Activated CD4-positive, alpha-beta T cell treated with anti-CD3 and anti-CD28 coated beads, Interleukin-2, amount 10 ng/mL, durations not matched to agents 7 days and 5 days (primary cell): ENCODE measurements around the gene INTS2. TPM values are rescaled to one million over a fixed set of nuclear protein-coding genes. Genes with fewer than 3 reads are reported as not detected.

Experiments used
- CTCF ChIA-PET: fragments of 350-600 bp; sonication (Branson Sonifier 250); formaldehyde crosslinking; loops from one replicate; lab custom pipeline; 2021; ENCODE audit warnings: antibody characterized with exemption; lab: Charles Lee
- POLR2A ChIA-PET: fragments of 350-600 bp; sonication (Branson Sonifier 250); formaldehyde crosslinking; loops from one replicate; lab custom pipeline; 2021; ENCODE audit warnings: antibody characterized with exemption; lab: Charles Lee
- DNase-seq: peaks from one replicate; pipeline ENCODE4 v3.0.0-alpha.2; 2020
- H3K27ac Mint-ChIP-seq: one replicate; pipeline ENCODE4 v1.8.0; 2021; ENCODE audit warnings: mild to moderate bottlenecking, moderate library complexity, mixed read lengths
- H3K27me3 Mint-ChIP-seq: one replicate; pipeline ENCODE4 v1.8.0; 2021; ENCODE audit warnings: mixed read lengths
- H3K36me3 Mint-ChIP-seq: one replicate; pipeline ENCODE4 v1.8.0; 2021; ENCODE audit warnings: low read depth, mixed read lengths
- H3K4me1 Mint-ChIP-seq: one replicate; pipeline ENCODE4 v1.8.0; 2021; ENCODE audit warnings: mixed read lengths
- H3K4me3 Mint-ChIP-seq: one replicate; pipeline ENCODE4 v1.8.0; 2021; ENCODE audit warnings: mild to moderate bottlenecking, moderate library complexity, mixed read lengths
- H3K9me3 Mint-ChIP-seq: one replicate; pipeline ENCODE4 v1.8.0; 2021; ENCODE audit warnings: mixed read lengths
- total RNA-seq, 2 experiments: library from RNA; stranded (reverse); gene quantifications; one replicate each; pipeline ENCODE4 v1.2.3, GENCODE V29; 2021

Gene INTS2, protein sequence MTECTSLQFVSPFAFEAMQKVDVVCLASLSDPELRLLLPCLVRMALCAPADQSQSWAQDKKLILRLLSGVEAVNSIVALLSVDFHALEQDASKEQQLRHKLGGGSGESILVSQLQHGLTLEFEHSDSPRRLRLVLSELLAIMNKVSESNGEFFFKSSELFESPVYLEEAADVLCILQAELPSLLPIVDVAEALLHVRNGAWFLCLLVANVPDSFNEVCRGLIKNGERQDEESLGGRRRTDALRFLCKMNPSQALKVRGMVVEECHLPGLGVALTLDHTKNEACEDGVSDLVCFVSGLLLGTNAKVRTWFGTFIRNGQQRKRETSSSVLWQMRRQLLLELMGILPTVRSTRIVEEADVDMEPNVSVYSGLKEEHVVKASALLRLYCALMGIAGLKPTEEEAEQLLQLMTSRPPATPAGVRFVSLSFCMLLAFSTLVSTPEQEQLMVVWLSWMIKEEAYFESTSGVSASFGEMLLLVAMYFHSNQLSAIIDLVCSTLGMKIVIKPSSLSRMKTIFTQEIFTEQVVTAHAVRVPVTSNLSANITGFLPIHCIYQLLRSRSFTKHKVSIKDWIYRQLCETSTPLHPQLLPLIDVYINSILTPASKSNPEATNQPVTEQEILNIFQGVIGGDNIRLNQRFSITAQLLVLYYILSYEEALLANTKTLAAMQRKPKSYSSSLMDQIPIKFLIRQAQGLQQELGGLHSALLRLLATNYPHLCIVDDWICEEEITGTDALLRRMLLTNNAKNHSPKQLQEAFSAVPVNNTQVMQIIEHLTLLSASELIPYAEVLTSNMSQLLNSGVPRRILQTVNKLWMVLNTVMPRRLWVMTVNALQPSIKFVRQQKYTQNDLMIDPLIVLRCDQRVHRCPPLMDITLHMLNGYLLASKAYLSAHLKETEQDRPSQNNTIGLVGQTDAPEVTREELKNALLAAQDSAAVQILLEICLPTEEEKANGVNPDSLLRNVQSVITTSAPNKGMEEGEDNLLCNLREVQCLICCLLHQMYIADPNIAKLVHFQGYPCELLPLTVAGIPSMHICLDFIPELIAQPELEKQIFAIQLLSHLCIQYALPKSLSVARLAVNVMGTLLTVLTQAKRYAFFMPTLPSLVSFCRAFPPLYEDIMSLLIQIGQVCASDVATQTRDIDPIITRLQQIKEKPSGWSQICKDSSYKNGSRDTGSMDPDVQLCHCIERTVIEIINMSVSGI
- 10 to 100 TPM; 22.7 to 24.1 TPM for total RNA-seq

DNA sequence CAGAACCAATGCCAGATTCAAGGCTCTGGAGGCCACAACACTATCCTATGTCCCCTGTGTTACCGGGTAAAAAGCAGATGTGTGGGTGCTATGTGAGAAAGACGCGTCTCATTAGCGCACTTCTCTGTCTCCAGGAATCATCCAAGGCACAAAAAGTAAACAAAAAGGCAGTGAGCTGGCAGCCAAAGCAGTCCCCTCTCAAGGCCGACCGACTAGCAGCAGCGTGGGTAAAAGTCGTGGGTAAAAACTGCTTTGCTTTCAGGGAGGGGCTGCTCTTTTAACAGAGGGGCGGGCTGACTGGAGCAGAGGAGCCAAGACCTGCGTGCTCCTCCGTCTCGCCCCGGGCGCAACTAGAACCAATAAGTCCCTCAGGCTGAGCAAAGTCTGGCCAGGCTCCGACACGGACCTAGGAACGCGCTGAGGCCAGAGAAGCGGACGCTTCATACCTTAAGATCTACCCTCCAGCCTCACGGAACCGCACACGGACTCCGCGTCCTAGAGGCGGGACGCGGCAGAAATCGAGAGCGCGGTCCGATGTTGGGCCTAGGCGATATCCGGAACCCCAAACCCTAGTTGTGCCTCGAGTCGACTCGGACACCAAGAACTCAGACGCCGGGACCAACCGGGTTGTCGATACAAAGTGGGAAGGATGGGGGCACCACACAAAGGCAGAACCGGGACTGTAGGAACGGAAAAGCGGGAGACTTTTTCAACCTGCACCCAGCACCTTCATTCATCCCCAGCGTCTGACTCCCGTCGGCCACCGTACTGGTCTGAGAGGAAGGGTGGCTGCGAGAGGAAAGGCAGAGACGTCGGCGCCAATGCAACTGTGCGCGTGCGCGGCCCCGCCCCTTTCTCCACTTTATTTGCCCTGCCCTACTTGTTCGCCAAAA is at the start of gene INTS2:
Gene INTS2, minus strand, starts transcription at position 775 of the 893 bp plus-strand sequence. CDS start 1,338 bp downstream, outside the sequence.
- H3K4me1 Mint-ChIP-seq, result peaks cover 19% of the 10 kb centered on the region
- H3K36me3 Mint-ChIP-seq, result peaks cover 14% of the 10 kb centered on the region
- peak; percentile 96 for DNase-seq
- peak within 1 kb of the TSS; percentile 83 for H3K4me3 Mint-ChIP-seq
- POLR2A ChIA-PET, result no interaction called here
- CTCF ChIA-PET, result no interaction called here
- peak within 1 kb of the TSS; percentile 89 for H3K27ac Mint-ChIP-seq
- no peaks in the 10 kb centered on the region for H3K9me3 Mint-ChIP-seq
- H3K27me3 Mint-ChIP-seq, result peaks cover 3% of the 10 kb centered on the region

DNA sequence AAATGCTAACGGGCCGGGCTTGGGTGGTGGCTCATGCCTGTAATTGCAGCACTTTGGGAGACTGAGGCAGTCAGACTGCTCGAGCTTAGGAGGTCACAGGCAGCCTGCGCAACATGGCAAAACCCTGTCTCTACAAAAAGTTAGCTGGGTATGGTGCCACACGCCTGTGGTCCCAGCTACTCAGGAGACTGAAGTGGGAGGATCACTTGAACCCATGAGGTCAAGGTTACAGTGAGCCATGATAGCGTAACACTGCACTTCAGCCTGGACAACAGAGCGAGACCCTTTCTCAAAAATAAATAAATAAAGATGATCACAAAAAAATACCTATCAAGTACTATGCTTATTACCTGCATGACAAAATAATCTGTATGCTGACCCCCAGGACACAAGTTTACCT is 46.3 kb upstream of the INTS2 start:
- ChIA-PET POLR2A (no interaction called here), CTCF (interaction anchor here (1.4 kb wide), 1 partner anchor 30 kb away, joined by 3 read pairs; no protein-coding TSS in a partner anchor)
- Mint-ChIP-seq H3K27me3 (no peaks in the 10 kb centered on the region), H3K4me1 (peaks cover 4% of the 10 kb centered on the region), H3K4me3 (no peak overlapping the region), H3K9me3 (no peaks in the 10 kb centered on the region), H3K36me3 (peaks cover 39% of the 10 kb centered on the region), H3K27ac (no peak overlapping the region)
- no peak for DNase-seq

DNA sequence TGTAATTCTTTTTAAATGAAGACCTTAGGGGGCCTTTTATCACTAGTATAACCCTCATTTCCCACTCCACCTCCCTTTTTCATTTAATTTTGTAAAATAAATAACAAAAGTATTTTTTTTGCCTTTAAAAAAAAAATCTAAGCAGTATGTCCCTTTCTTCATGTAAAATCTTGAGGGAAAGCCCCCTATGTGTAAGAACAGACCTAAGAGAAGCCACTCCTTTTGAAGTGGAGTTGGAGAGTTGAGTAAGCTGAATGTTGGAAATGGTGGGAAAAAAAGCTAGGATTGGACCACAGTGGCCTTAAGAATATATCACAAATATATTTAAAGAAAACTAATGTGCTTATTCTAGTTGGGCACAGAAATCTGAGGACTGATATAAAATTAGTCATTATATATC is 44.5 kb upstream of the INTS2 start:
- Mint-ChIP-seq H3K4me1 (peaks cover 4% of the 10 kb centered on the region), H3K27me3 (no peaks in the 10 kb centered on the region), H3K9me3 (no peaks in the 10 kb centered on the region), H3K4me3 (no peak overlapping the region), H3K27ac (no peak overlapping the region), H3K36me3 (peaks cover 35% of the 10 kb centered on the region)
- no peak for DNase-seq
- ChIA-PET POLR2A (no interaction called here), CTCF (no interaction called here)

DNA sequence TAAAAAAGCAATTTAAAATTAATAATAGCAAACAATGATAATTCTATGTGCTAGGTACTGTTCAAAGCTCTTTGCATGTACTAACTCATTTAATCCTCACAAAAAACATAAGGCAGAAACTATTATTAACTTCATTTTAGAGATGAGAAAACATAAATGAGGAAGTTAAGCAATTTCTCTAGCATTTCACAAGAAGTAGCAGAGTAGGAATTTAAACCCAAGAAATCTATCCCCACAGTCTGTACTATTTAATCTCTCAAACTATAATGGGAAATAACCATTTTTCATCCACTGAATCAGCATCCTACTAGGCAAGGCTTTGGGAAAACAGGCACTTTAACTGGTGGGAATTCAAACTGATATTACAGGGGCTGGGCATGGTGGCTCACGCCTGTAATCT is 42.2 kb upstream of the INTS2 start:
- no peak overlapping the region for H3K27ac Mint-ChIP-seq
- H3K27me3 Mint-ChIP-seq, result no peaks in the 10 kb centered on the region
- H3K4me1 Mint-ChIP-seq, result peaks cover 1% of the 10 kb centered on the region
- CTCF ChIA-PET, result interaction anchor here (1.6 kb wide), 1 partner anchor 11 kb away, joined by 3 read pairs; no protein-coding TSS in a partner anchor
- no peak overlapping the region for H3K4me3 Mint-ChIP-seq
- no peak for DNase-seq
- peaks cover 36% of the 10 kb centered on the region for H3K36me3 Mint-ChIP-seq
- H3K9me3 Mint-ChIP-seq, result no peaks in the 10 kb centered on the region
- POLR2A ChIA-PET, result interaction anchor here (1.0 kb wide), 1 partner anchor 24 kb away, joined by 4 read pairs; no protein-coding TSS in a partner anchor

DNA sequence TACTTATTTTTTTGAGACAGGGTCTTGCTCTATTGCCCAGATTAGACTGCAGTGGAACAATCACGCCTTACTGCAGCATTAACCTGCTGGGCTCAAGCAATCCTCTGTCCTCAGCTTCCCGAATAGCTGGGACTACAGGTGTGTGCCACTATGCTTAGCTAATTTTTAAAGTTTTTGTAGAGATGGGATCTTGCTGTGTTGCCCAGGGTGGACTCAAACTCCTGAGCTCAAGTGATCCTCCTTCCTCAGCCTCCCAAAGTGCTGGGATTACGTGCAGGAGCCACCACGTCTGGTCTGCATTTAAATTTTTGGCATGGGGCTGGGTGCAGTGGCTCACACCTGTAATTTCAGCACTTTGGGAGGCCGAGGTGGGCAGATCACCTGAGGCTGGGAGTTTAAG is 41.0 kb upstream of the INTS2 start:
- ChIA-PET CTCF (interaction anchor here (0.6 kb wide), 1 partner anchor 1883 kb away, joined by 3 read pairs; no protein-coding TSS in a partner anchor), POLR2A (no interaction called here)
- no peak overlapping the region for H3K27ac Mint-ChIP-seq
- no peaks in the 10 kb centered on the region for H3K27me3 Mint-ChIP-seq
- H3K9me3 Mint-ChIP-seq, result no peaks in the 10 kb centered on the region
- H3K4me3 Mint-ChIP-seq, result no peak overlapping the region
- H3K4me1 Mint-ChIP-seq, result no peaks in the 10 kb centered on the region
- DNase-seq, result no peak
- H3K36me3 Mint-ChIP-seq, result peaks cover 35% of the 10 kb centered on the region

DNA sequence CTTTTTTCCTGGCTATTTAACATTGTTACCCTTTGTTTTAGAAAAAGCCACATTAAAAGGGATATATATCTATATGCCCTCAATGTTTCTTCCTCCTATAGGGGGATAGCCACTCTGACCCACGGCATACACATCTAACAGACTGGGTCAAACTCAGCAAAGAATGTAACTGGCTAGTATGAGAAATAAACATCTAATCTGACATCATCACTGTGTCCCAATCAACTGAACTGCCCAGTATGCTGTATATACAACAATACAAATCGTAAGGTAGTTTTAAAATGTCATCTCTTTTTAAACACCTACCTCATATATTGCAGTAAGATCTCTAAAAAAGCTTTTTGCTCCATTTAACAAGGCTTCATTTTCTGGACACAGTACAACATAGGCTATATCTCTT is 39.9 kb upstream of the INTS2 start:
- POLR2A ChIA-PET, result no interaction called here
- no peak for DNase-seq
- Mint-ChIP-seq H3K4me1 (no peaks in the 10 kb centered on the region), H3K27ac (no peak overlapping the region), H3K4me3 (no peak overlapping the region), H3K27me3 (no peaks in the 10 kb centered on the region), H3K36me3 (peaks cover 40% of the 10 kb centered on the region), H3K9me3 (no peaks in the 10 kb centered on the region)
- CTCF ChIA-PET, result interaction anchor here (0.7 kb wide), 1 partner anchor 78 kb away, joined by 3 read pairs; no protein-coding TSS in a partner anchor

DNA sequence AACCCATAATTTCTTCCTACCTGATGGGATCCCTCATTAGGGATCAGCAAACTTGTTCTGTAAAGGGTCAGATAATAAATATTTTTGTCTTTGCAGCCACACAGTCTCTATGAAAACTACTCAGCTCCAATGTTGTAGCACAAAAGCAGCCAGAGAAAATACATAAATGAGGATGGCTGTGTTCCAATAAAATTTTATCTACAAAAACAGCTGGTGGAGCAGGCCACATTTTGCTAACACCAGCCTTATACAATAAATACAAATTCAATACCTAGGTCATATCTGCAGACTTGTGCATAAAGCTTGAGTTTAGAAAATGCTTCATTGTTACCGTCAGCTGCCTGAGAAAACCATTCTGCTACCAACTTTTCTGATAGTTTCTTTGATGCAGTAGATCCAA is 38.4 kb upstream of the INTS2 start:
- Mint-ChIP-seq H3K4me1 (no peaks in the 10 kb centered on the region), H3K9me3 (no peaks in the 10 kb centered on the region), H3K27me3 (no peaks in the 10 kb centered on the region), H3K4me3 (no peak overlapping the region), H3K36me3 (peaks cover 39% of the 10 kb centered on the region), H3K27ac (no peak overlapping the region)
- ChIA-PET POLR2A (no interaction called here), CTCF (interaction anchor here (1.3 to 1.6 kb wide), 3 partner anchors 10 to 68 kb away, joined by 3 read pairs; no protein-coding TSS in a partner anchor)
- no peak for DNase-seq

DNA sequence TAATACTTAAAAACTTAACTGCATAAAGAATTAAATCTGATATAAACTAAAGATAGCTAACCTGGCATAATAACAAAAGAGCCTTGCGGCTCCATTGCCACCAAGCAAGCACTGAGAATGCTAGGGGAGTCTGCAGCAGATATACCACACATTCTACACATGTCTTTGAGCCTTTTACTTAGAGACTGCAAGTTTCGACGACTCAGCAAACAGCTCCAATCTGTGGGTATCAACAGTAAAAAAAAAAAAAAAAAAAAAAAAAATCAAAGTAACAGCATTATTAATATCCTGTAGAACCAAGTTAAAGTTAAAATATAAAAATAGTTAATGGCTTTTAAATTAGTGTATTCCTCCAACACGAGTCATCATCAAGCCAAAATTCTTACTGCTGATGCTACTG is 27.8 kb upstream of the INTS2 start:
- Mint-ChIP-seq H3K9me3 (no peaks in the 10 kb centered on the region), H3K27me3 (no peaks in the 10 kb centered on the region), H3K4me3 (no peak overlapping the region), H3K4me1 (no peaks in the 10 kb centered on the region), H3K36me3 (peaks cover 22% of the 10 kb centered on the region), H3K27ac (no peak overlapping the region)
- POLR2A ChIA-PET, result no interaction called here
- no peak for DNase-seq
- CTCF ChIA-PET, result interaction anchor here (1.5 kb wide), 1 partner anchor 10 kb away, joined by 3 read pairs; no protein-coding TSS in a partner anchor

DNA sequence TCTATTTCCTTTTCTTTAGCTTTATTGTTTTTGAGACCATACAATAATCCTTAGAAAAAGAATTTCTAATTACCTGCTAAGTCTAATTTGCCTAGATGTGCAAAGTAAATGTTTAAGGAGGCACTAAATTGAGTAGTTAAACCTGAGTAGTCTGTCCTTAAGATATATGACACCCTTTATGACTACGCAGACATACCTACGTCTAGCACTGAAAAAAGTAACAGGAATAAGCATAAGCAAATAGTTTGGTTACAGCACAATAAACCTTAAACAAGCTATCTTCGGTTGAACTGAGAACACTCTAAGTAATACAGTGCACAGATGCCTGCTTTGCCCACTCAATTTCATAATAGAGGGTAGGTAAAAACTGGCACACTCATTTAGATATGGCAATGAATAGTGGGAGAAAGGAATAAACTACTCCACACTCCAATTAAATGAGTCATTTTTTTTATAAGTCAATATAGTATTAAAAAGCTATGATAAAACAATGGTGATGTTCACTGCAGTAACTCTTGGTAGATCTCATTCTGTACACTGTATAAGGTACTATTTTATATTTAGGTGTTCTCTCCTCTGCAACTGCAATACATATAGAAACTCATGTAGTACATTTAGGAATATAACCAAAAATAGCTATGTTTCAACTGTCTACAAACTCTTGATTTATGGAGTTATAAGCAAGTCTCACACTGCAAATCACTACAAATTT is 19.7 kb upstream of the INTS2 start:
- POLR2A ChIA-PET, result no interaction called here
- DNase-seq, result no peak
- Mint-ChIP-seq H3K27me3 (no peaks in the 10 kb centered on the region), H3K27ac (no peak overlapping the region), H3K9me3 (no peaks in the 10 kb centered on the region), H3K4me1 (peaks cover 2% of the 10 kb centered on the region), H3K4me3 (no peak overlapping the region), H3K36me3 (peaks cover 18% of the 10 kb centered on the region)
- CTCF ChIA-PET, result interaction anchor here (0.7 to 1.3 kb wide), 5 partner anchors 10 to 162 kb away, joined by 3 to 4 read pairs (median 3); partner anchors contain the start of gene BRIP1

DNA sequence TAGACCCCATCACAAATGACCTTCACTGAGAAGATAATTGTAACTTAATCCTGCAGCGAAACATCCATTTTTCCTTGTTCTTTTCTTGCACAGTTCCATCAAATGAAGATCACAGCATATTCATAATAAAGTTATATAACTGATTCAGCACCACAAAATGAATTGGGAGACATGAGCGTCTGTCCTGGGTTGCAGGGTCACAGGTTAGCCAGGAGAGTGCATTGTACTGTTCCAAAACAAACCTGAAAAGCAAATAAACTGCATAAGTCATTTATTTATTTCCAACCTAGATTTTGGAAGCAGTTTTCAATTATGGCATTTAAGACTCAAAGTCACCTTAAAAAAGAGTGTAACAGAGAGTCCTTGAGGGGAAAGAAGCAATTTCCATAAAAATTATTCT is 18.6 kb upstream of the INTS2 start:
- Mint-ChIP-seq H3K36me3 (peaks cover 17% of the 10 kb centered on the region), H3K4me1 (peaks cover 2% of the 10 kb centered on the region), H3K27ac (no peak overlapping the region), H3K27me3 (no peaks in the 10 kb centered on the region), H3K4me3 (no peak overlapping the region), H3K9me3 (no peaks in the 10 kb centered on the region)
- DNase-seq, result no peak
- ChIA-PET CTCF (no interaction called here), POLR2A (no interaction called here)

DNA sequence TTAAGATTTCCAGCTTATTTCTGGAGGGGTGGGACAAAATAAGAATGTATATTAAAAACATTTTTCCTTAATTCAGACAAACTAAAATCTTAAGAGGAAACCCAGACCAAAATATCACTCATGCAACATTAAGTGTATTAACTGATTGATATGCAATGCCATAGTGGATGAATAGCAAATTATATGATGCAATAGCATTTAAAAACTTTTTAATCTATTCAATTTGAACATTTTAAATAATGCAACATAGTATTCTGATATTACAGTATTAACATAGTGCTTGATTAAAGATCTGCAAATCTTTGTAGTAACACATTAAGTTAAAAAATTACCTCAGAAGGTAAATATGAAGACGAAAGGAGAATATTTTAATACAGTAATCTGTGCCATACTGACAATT is 15.3 kb upstream of the INTS2 start:
- ChIA-PET CTCF (no interaction called here), POLR2A (no interaction called here)
- DNase-seq, result no peak
- Mint-ChIP-seq H3K4me3 (no peak overlapping the region), H3K4me1 (peaks cover 2% of the 10 kb centered on the region), H3K27me3 (no peaks in the 10 kb centered on the region), H3K9me3 (no peaks in the 10 kb centered on the region), H3K36me3 (peaks cover 16% of the 10 kb centered on the region), H3K27ac (no peak overlapping the region)
